Brain microvascular endothelial cell (primary cell): ENCODE measurements around the gene ZNF747.
"Not testable (repeated sequence)": the region's sequence is repeated elsewhere in the genome, so short reads cannot be mapped to it uniquely, and the experiment has no call there.

Source experiments
- DNase-seq: peaks from one replicate; pipeline ENCODE4 v3.0.0-alpha.2; 2020
- H3K27ac ChIP-seq: fragments of 250-450 bp; sonication (Bioruptor Pico); 2 replicates; pipeline ENCODE4 v1.5.1; 2020; ENCODE audit warnings: mild to moderate bottlenecking, moderate library complexity
- H3K27me3 ChIP-seq: fragments of 250-450 bp; sonication (Bioruptor Pico); replicated peaks from 2 replicates; pipeline ENCODE4 v1.5.1; 2020; ENCODE audit warnings: mild to moderate bottlenecking
- H3K36me3 ChIP-seq: fragments of 250-450 bp; sonication (Bioruptor Pico); replicated peaks from 2 replicates; pipeline ENCODE4 v1.5.1; 2020; ENCODE audit warnings: mild to moderate bottlenecking
- H3K4me3 ChIP-seq: 2 replicates; pipeline ENCODE4 v1.5.1; 2011; ENCODE audit warnings: low read depth, mild to moderate bottlenecking, control low read depth, low read length, moderate library complexity
- CTCF ChIP-seq: IDR thresholded peaks from 2 replicates; pipeline ENCODE4 v1.5.1; 2011; ENCODE audit warnings: low read depth, mild to moderate bottlenecking, moderate library complexity, low read length, control low read depth, inconsistent platforms; ENCODE audit errors: missing control alignments
- in situ Hi-C: cut with HindIII; loops from 2 replicates; pipeline ENCODE4 v1.10.0; 2017; ENCODE audit warnings: low sequenced_read_pairs, low pct_ligation_motif_present

Gene ZNF747

DNA sequence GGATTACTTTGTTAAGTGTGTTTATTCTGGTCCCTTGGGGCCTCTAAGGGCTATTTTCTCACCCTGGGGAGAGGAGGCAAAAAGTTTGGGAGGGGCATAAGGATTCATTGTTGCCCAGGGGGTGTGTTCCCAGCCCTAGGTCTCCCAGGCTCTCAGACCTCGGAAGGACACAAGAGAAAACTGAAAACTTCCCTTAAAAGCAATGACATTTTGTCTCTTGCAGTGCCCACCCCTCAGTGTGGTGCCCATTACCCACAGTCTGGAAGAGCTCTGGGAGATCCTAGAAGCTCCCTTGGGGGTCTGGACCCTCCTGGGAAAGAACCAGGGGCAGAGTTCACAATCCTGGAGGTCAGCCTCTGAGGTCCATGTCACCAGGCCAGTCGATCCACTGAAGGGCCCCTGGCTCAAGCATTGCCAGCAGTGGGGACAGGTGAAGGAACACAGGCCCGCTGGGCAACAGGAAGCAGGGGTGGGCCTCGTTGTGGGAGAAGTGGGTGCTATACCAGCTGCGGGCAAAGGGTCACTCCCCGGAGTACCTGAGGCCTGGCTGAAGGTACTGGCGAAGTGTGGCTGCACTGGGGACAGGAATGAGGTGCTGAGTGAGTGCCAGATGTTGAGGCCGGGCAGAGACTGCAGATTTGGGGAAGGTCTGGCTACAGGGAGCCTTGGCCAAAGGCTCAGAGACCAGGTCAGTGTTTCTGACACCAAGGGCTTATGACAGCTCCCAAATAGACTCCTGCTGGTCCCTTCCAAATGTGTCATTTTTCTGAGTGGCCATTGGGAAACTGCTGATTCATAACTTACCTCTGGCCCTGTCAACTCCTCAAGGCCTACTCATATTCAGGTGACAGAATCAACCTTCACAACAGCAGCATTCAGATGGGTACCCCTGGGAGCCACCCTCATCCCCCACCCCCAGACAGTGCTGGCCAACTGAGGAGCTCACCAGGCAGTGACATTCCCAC, 4.6 kb upstream of the ZNF747 start:
- Histone ChIP-seq H3K36me3 (no peaks in the 10 kb centered on the region), H3K4me3 (no peak overlapping the region), H3K27me3 (no peaks in the 10 kb centered on the region), H3K27ac (no peak overlapping the region)
- in situ Hi-C loops, result no loop called here
- no peak for TF ChIP-seq CTCF
- DNase-seq, result no peak

DNA sequence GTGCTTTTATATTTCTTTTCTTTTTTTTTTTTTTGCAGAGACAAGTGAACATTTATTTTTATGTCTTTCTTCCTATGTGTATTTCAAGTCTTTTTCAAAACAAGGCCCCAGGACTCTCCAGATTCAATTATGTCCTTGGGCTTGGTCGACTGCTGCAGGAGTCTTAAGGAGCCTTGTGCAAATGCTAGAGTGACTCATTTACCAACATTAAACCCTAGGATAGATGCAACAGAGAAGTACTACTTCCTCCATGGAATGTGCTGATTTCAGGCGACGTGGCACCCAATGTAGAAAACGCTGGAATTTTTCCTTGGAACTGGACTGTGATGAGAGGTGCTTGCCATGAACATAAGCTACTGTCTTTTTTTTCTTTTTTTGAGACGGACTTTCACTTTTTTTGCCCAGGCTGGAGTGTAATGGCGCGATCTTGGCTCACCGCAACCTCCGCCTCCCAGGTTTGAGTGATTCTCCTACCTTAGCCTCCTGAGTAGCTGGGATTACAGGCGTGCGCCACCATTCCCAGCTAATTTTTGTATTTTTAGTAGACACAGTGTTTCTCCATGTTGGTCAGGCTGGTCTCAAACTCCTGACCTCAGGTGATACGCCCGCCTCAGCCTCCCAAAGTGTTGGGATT, 1.9 kb upstream of the ZNF747 start:
- H3K27me3 ChIP-seq, H3K27ac ChIP-seq, DNase-seq, in situ Hi-C loops, H3K4me3 ChIP-seq, H3K36me3 ChIP-seq: not testable (repeated sequence)

- peak; percentile 83 for TF ChIP-seq CTCF
- Histone ChIP-seq H3K4me3 (peak overlapping the region; percentile 72), H3K36me3 (no peaks in the 10 kb centered on the region), H3K27me3 (no peaks in the 10 kb centered on the region), H3K27ac (no peak overlapping the region)
- DNase-seq, result peak; percentile 55
- in situ Hi-C loops, result no loop called here
Measured at GRCh38 chr16:30535777-30536190, 1.1 kb upstream of the ZNF747 start.

GRCh38 chr16:30535106-30535776, 583 bp upstream of the ZNF747 start:
- H3K27me3 ChIP-seq, result no peaks in the 10 kb centered on the region
- peak overlapping the region; percentile 72 for H3K4me3 ChIP-seq
- peak overlapping the region; percentile 80 for H3K27ac ChIP-seq
- peak; percentile 1 for DNase-seq
- no peaks in the 10 kb centered on the region for H3K36me3 ChIP-seq
- TF ChIP-seq CTCF, result no peak
- in situ Hi-C loops, result no loop called here

GRCh38 chr16:30533748-30534367, 800 bp downstream of the ZNF747 start:
- no peak for DNase-seq
- in situ Hi-C loops, result no loop called here
- peak overlapping the region; percentile 72 for H3K4me3 ChIP-seq
- H3K27ac ChIP-seq, result peak overlapping the region; percentile 80
- TF ChIP-seq CTCF, result no peak
- H3K27me3 ChIP-seq, result no peaks in the 10 kb centered on the region
- no peaks in the 10 kb centered on the region for H3K36me3 ChIP-seq

DNA sequence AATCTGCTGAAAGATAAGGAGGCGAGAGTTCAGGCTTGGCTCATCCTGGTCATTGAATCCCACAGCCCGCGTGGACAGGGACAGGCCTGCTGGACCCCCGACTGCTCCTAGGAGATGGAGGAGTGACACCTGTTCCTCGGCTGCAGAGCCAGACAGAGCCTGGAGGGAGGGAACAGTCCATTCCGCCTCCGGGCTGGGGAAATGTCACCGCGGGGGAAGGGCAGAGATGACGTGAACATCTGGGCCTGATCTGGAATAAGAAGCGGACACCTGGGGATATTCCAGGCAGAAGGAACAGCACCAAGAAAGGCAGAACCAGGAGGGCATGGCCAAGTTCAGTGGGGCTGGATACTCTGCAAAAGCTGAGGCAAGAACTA, 1.5 kb downstream of the ZNF747 start:
- no peak for TF ChIP-seq CTCF
- DNase-seq, result no peak
- Histone ChIP-seq H3K36me3 (no peaks in the 10 kb centered on the region), H3K27me3 (no peaks in the 10 kb centered on the region), H3K4me3 (no peak overlapping the region), H3K27ac (no peak overlapping the region)
- in situ Hi-C loops, result no loop called here
